Activated CD8-positive, alpha-beta memory T cell treated with anti-CD3 and anti-CD28 coated beads for 24 hours (primary cell): ENCODE data around the gene TLR5.
"Not testable (repeated sequence)": the region's sequence is repeated elsewhere in the genome, so short reads cannot be mapped to it uniquely, and the experiment has no call there.

Source experiments
- DNase-seq: peaks from one replicate; pipeline ENCODE4 v3.0.0-alpha.2; 2020

TLR5 gene

GRCh38 chr1:223142795-223143536, at the start of gene TLR5:
Gene TLR5 (minus strand): TSS chr1:223143248. CDS start chr1:223113031, 30,217 bp downstream.
- DNase-seq, result peak; percentile 97

- peak; percentile 89 for DNase-seq
These were observed 47.1 kb upstream of the TLR5 start for GRCh38 chr1:223189903-223190724.

GRCh38 chr1:223189525-223189902, 46.5 kb upstream of the TLR5 start:
- DNase-seq, result no peak

- DNase-seq, result no peak
These were observed 45.7 kb upstream of the TLR5 start for GRCh38 chr1:223188618-223189356.

- no peak for DNase-seq
These were observed 43.8 kb upstream of the TLR5 start for GRCh38 chr1:223186800-223187199.

- DNase-seq, result no peak
These were observed 40.3 kb upstream of the TLR5 start for GRCh38 chr1:223183268-223183862.

GRCh38 chr1:223180731-223181321, 37.8 kb upstream of the TLR5 start:
- DNase-seq, result no peak

GRCh38 chr1:223179786-223180185, 36.7 kb upstream of the TLR5 start:
- DNase-seq, result no peak

- DNase-seq, result no peak
These were observed 36.2 kb upstream of the TLR5 start for GRCh38 chr1:223179280-223179679.

GRCh38 chr1:223177681-223178080, 34.6 kb upstream of the TLR5 start:
- DNase-seq, result no peak

GRCh38 chr1:223176437-223176836, 33.4 kb upstream of the TLR5 start:
- DNase-seq, result no peak

- DNase-seq, result no peak
These were observed 32.6 kb upstream of the TLR5 start for GRCh38 chr1:223175633-223176032.

- DNase-seq, result no peak
These were observed 32.0 kb upstream of the TLR5 start for GRCh38 chr1:223175032-223175431.

- DNase-seq, result not testable (repeated sequence)
These were observed 26.4 kb upstream of the TLR5 start for GRCh38 chr1:223169458-223169857.

- DNase-seq, result no peak
These were observed 18.3 kb upstream of the TLR5 start for GRCh38 chr1:223161321-223161720.

- DNase-seq, result no peak
These were observed 13.3 kb upstream of the TLR5 start for GRCh38 chr1:223156343-223156742.

GRCh38 chr1:223155153-223155552, 12.1 kb upstream of the TLR5 start:
- no peak for DNase-seq

GRCh38 chr1:223153177-223154119, 10.4 kb upstream of the TLR5 start:
- DNase-seq, result no peak

- DNase-seq, result no peak
These were observed 9.4 kb upstream of the TLR5 start for GRCh38 chr1:223152399-223152798.

GRCh38 chr1:223150443-223150842, 7.4 kb upstream of the TLR5 start:
- no peak for DNase-seq

GRCh38 chr1:223147873-223148272, 4.8 kb upstream of the TLR5 start:
- DNase-seq, result no peak

- no peak for DNase-seq
These were observed 4.4 kb upstream of the TLR5 start for GRCh38 chr1:223147409-223147808.
